ENCODE data around the gene SFXN3. TPM values are rescaled to one million over a fixed set of nuclear protein-coding genes. Genes with fewer than 3 reads are reported as not detected.

Gene SFXN3
- total and polyA plus RNA-seq, 2 of the 13 experiments (the other 11 are each of a cell fraction or from before 2014, with no cell fraction given), result 16.8 to 71.5 TPM

GRCh38 chr10:100996678-100997359 is 34.2 kb upstream of the SFXN3 start (continued):
- TF ChIP-seq ZBTB40 (IDR thresholded peaks at IDR 0.05), result no peak
- TF ChIP-seq ZBTB40 (CRISPR knock-in tag; IDR thresholded peaks at IDR 0.05), result no peak
- no peak for TF ChIP-seq ZNF670 (CRISPR knock-in tag; IDR thresholded peaks at IDR 0.05; ENCODE audit: borderline replicate concordance)
- TF ChIP-seq ZNF318 (CRISPR knock-in tag; IDR thresholded peaks at IDR 0.05), result no peak
- TF ChIP-seq ZNF17 (CRISPR knock-in tag; IDR thresholded peaks at IDR 0.05), result no peak
- TF ChIP-seq ZNF431 (CRISPR knock-in tag; IDR thresholded peaks at IDR 0.05; ENCODE audit: borderline replicate concordance, low read depth), result no peak
- no peak for TF ChIP-seq ZNF441 (CRISPR knock-in tag; IDR thresholded peaks at IDR 0.05; ENCODE audit: borderline replicate concordance)
- no peak for TF ChIP-seq HMG20B (CRISPR knock-in tag; conservative IDR thresholded peaks at IDR 0.05)
- no peak for TF ChIP-seq FOXP4 (CRISPR knock-in tag; IDR thresholded peaks at IDR 0.05)
- TF ChIP-seq ERF (CRISPR knock-in tag; IDR thresholded peaks at IDR 0.05), result no peak
